ENCODE results near the gene SHH. TPM values are rescaled to one million over a fixed set of nuclear protein-coding genes. Genes with fewer than 3 reads are reported as not detected.

The SHH gene
- polyA plus RNA-seq, 3 donors = not detected

DNA sequence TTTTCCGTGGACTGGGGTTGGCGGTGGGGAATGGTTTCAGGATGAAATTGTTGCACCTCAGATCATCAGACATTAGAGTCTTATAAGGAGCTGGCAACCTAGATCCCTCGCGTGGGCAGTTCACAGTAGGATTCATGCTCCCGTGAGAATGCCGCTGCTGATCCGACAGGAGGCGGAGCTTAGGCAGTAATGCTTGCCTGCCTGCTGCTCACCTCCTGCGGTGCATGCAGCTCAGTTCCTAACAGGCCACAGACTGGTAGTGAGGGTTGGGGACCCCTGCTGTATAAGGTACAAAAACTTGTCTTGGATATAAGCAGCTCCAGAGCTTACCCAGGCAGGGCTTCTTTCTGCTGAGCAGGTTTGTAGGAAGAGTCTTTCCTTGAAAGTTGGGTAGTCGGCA is 53.9 kb downstream of the SHH start:
- TF ChIP-seq, protein P1, sequence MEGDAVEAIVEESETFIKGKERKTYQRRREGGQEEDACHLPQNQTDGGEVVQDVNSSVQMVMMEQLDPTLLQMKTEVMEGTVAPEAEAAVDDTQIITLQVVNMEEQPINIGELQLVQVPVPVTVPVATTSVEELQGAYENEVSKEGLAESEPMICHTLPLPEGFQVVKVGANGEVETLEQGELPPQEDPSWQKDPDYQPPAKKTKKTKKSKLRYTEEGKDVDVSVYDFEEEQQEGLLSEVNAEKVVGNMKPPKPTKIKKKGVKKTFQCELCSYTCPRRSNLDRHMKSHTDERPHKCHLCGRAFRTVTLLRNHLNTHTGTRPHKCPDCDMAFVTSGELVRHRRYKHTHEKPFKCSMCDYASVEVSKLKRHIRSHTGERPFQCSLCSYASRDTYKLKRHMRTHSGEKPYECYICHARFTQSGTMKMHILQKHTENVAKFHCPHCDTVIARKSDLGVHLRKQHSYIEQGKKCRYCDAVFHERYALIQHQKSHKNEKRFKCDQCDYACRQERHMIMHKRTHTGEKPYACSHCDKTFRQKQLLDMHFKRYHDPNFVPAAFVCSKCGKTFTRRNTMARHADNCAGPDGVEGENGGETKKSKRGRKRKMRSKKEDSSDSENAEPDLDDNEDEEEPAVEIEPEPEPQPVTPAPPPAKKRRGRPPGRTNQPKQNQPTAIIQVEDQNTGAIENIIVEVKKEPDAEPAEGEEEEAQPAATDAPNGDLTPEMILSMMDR (IDR thresholded peaks at IDR 0.05) = no peak
- peaks cover 0 to 1% (median 0%) of the 10 kb centered on the region in 3 donors for H3K27me3 Mint-ChIP-seq (ENCODE audit: low read depth in 3 of 3)
- Histone ChIP-seq H4K20me1 (ENCODE audit: insufficient read depth, low read length) (peaks cover 87% of the 10 kb centered on the region), H3K27ac (ENCODE audit: low read depth in 1 of 2, low read length in 2 of 2) (peak overlapping the region in 1 of 2 donors; percentile 47), H3K4me1 (ENCODE audit: control insufficient read depth in 1 of 2, insufficient read depth in 2 of 2, low read length in 2 of 2) (peaks cover 56 to 69% of the 10 kb centered on the region in 2 donors), H3K9me3 (replicated peaks in 1 of 2; ENCODE audit: control insufficient read depth in 1 of 2, insufficient read depth in 1 of 2, low read length in 2 of 2) (peaks cover 0 to 3% of the 10 kb centered on the region in 2 donors), H3K4me3 (replicated peaks in 1 of 3; ENCODE audit: low read depth in 2 of 3, low read length in 3 of 3) (no peak overlapping the region), H2AFZ (ENCODE audit: insufficient read depth, low read depth, low read length, poor library complexity, severe bottlenecking) (no peak overlapping the region), H3K9ac (ENCODE audit: insufficient read depth, low read length, poor library complexity, severe bottlenecking) (no peak overlapping the region), H3K79me2 (ENCODE audit: insufficient read depth, low read length) (peaks cover 85% of the 10 kb centered on the region), H3K36me3 (replicated peaks in 1 of 2; ENCODE audit: control insufficient read depth in 1 of 2, insufficient read depth in 2 of 2, low read length in 2 of 2) (peaks cover 5 to 54% of the 10 kb centered on the region in 2 donors), H3K27me3 (ENCODE audit: control insufficient read depth in 2 of 2, insufficient read depth in 2 of 2, low read length in 2 of 2) (no peaks in the 10 kb centered on the region), H3K4me2 (replicated peaks; ENCODE audit: extremely low read depth, low read length, poor library complexity, severe bottlenecking) (no peak overlapping the region)
- peak overlapping the region in 1 of 7 donors; percentile 54 for H3K27ac Mint-ChIP-seq
- 98% methylated on average over 9 of the region's 10 CpGs for WGBS (ENCODE audit: insufficient coverage)
- H3K4me3 Mint-ChIP-seq = no peak overlapping the region
- H3K36me3 Mint-ChIP-seq = peaks cover 32 to 50% of the 10 kb centered on the region in 2 donors
- intact Hi-C loops (cut with micrococcal nuclease) = no loop called here
- H3K9me3 Mint-ChIP-seq = peaks cover 0 to 6% (median 0%) of the 10 kb centered on the region in 7 donors
- H3K4me1 Mint-ChIP-seq = peaks cover 70% of the 10 kb centered on the region
- no peak for DNase-seq

DNA sequence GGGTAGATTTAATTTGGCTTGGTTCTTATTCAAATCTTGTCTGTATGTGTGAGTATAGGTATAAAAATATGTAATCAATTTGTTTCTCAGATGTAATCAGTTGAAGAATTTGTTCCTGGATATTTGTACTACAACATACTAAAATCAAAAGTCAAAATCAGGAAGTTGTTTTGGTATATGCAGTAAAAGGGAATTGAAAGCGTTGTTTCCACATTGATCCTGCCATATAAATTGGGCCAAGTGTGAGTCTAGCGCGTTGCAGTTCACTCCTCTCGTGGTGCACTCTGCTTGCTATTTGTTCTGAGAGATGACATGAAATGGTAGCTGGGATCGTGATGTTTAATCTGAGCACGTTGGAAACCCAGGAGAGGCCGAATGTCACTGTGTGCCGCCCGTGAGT is 55.9 kb downstream of the SHH start:
- Histone ChIP-seq H3K27ac (ENCODE audit: low read depth in 1 of 2, low read length in 2 of 2) (peak overlapping the region; percentile 9 to 71), H3K36me3 (replicated peaks in 1 of 2; ENCODE audit: control insufficient read depth in 1 of 2, insufficient read depth in 2 of 2, low read length in 2 of 2) (peaks cover 5 to 54% of the 10 kb centered on the region in 2 donors)
- H3K4me3 Mint-ChIP-seq = peak overlapping the region in 1 of 2 donors; percentile 78

More for the DNA sequence above, 55.9 kb downstream of the SHH start:
- Mint-ChIP-seq H3K36me3 (peaks cover 31 to 53% of the 10 kb centered on the region in 2 donors), H3K9me3 (peaks cover 0 to 6% (median 0%) of the 10 kb centered on the region in 7 donors), H3K27me3 (ENCODE audit: low read depth in 3 of 3) (peaks cover 0 to 1% (median 0%) of the 10 kb centered on the region in 3 donors), H3K27ac (peak overlapping the region; percentile 58 to 90 (median 86)), H3K4me1 (peaks cover 65% of the 10 kb centered on the region)
- H3K9ac ChIP-seq (ENCODE audit: insufficient read depth, low read length, poor library complexity, severe bottlenecking) = no peak overlapping the region
- peaks cover 0 to 3% of the 10 kb centered on the region in 2 donors for H3K9me3 ChIP-seq (replicated peaks in 1 of 2; ENCODE audit: control insufficient read depth in 1 of 2, insufficient read depth in 1 of 2, low read length in 2 of 2)
- peak overlapping the region in 1 of 3 experiments; percentile 5 for H3K4me3 ChIP-seq (replicated peaks in 1 of 3; ENCODE audit: low read depth in 2 of 3, low read length in 3 of 3)
- intact Hi-C loops (cut with micrococcal nuclease) = no loop called here
- TF ChIP-seq, protein P1 (IDR thresholded peaks at IDR 0.05) = no peak
- WGBS (ENCODE audit: insufficient coverage) = 38% methylated on average over 9 of the region's 9 CpGs
- no peaks in the 10 kb centered on the region for H3K27me3 ChIP-seq (ENCODE audit: control insufficient read depth in 2 of 2, insufficient read depth in 2 of 2, low read length in 2 of 2)
- peaks cover 87% of the 10 kb centered on the region for H4K20me1 ChIP-seq (ENCODE audit: insufficient read depth, low read length)
- H3K4me1 ChIP-seq (ENCODE audit: control insufficient read depth in 1 of 2, insufficient read depth in 2 of 2, low read length in 2 of 2) = peaks cover 46 to 58% of the 10 kb centered on the region in 2 donors
- peak overlapping the region; percentile 10 for H3K4me2 ChIP-seq (replicated peaks; ENCODE audit: extremely low read depth, low read length, poor library complexity, severe bottlenecking)
- peak; percentile 56 to 80 (median 70) for DNase-seq
- H2AFZ ChIP-seq (ENCODE audit: insufficient read depth, low read depth, low read length, poor library complexity, severe bottlenecking) = no peak overlapping the region
- peaks cover 87% of the 10 kb centered on the region for H3K79me2 ChIP-seq (ENCODE audit: insufficient read depth, low read length)
